ENCODE measurements around the gene MARCO. TPM values are rescaled to one million over a fixed set of nuclear protein-coding genes. Genes with fewer than 3 reads are reported as not detected.

The MARCO gene
- polyA plus RNA-seq, 1 of the 3 experiments (the other 2 are of a cell fraction): not detected

DNA sequence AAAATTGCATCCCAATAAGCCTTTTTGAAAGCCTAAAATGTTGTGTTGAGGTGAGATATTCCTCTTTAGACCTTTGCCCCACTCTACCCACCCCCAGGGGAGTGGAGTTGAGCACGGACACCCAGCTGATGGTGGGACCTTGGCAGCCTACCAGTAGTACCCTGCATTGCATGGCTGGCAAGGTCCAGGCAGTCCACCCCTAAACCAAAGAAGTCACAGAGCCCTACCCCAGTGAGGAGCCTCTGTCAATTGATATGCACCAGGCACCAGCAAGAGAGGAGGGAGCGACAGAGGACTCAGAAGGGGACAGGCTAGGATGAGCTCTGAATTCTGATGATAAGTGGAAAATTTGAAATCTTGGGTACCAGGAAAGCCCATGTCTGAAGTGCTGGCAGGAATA is 38.6 kb downstream of the MARCO start:
- Histone ChIP-seq H3K27me3 (ENCODE audit: insufficient read depth) (no peaks in the 10 kb centered on the region), H3K9me3 (no peaks in the 10 kb centered on the region), H3K9me2 (no peaks in the 10 kb centered on the region), H4K20me1 (ENCODE audit: insufficient read depth) (no peaks in the 10 kb centered on the region), H3K4me3 (ENCODE audit: low read depth in 2 of 2, low read length in 1 of 2) (no peak overlapping the region), H3K4me2 (no peak overlapping the region), H3K79me2 (ENCODE audit: insufficient read depth) (no peaks in the 10 kb centered on the region), H2AFZ (ENCODE audit: low read depth) (no peak overlapping the region), H3K9ac (no peak overlapping the region), H3K27ac (ENCODE audit: low read depth in 2 of 2, low read length in 1 of 2) (no peak overlapping the region), H3K4me1 (ENCODE audit: control insufficient read depth in 1 of 2, insufficient read depth in 2 of 2, low read depth in 1 of 2, low read length in 1 of 2) (no peaks in the 10 kb centered on the region), H3F3A (replicated peaks; ENCODE audit: insufficient read depth) (no peaks in the 10 kb centered on the region), H3K36me3 (replicated peaks in 1 of 2; ENCODE audit: control insufficient read depth in 1 of 2, insufficient read depth in 2 of 2, low read length in 1 of 2) (no peaks in the 10 kb centered on the region)
- WGBS (ENCODE audit: low lambda C conversion rate): 0% methylated on average over 2 of the region's 2 CpGs
- ChIA-PET POLR2A (no interaction called here), CTCF (interaction anchor here (1.4 kb wide), 1 partner anchor 9 kb away, joined by 3 read pairs; no protein-coding TSS in a partner anchor)
- no peak for TF ChIP-seq RXRA (IDR thresholded peaks at IDR 0.05; ENCODE audit: borderline replicate concordance, low read depth)
- TF ChIP-seq RCOR1 (IDR thresholded peaks at IDR 0.05; ENCODE audit: low read length): no peak
- TF ChIP-seq TAF1 (IDR thresholded peaks at IDR 0.05; ENCODE audit: borderline replicate concordance, low read depth, low read length): no peak
- TF ChIP-seq FOSL2 (IDR thresholded peaks at IDR 0.05; ENCODE audit: borderline replicate concordance, low read depth): no peak
- TF ChIP-seq GATA2 (CRISPR knock-in tag; IDR thresholded peaks at IDR 0.05): no peak
- TF ChIP-seq USF1 (IDR thresholded peaks at IDR 0.05; ENCODE audit: borderline replicate concordance, low read depth): no peak
- no peak for TF ChIP-seq TEAD4 (IDR thresholded peaks at IDR 0.05; ENCODE audit: borderline replicate concordance, insufficient read depth)
- TF ChIP-seq MEF2A (IDR thresholded peaks at IDR 0.05; ENCODE audit: borderline replicate concordance, low read depth): no peak
- TF ChIP-seq RFX5 (IDR thresholded peaks at IDR 0.05; ENCODE audit: low read length): no peak
- TF ChIP-seq NFIC (IDR thresholded peaks at IDR 0.05; ENCODE audit: borderline replicate concordance): no peak
- no peak for TF ChIP-seq EP300 (IDR thresholded peaks at IDR 0.05; ENCODE audit: borderline replicate concordance in 1 of 2, low read depth in 1 of 2, low read length in 1 of 2)
- no peak for TF ChIP-seq MAX (IDR thresholded peaks at IDR 0.05; ENCODE audit: low read depth)
- no peak for TF ChIP-seq YY1 (IDR thresholded peaks at IDR 0.05; ENCODE audit: low read depth)
- TF ChIP-seq MXI1 (IDR thresholded peaks at IDR 0.05; ENCODE audit: low read depth, low read length): no peak
- TF ChIP-seq FOXJ3 (CRISPR knock-in tag; IDR thresholded peaks at IDR 0.05): no peak
- TF ChIP-seq, protein P1, sequence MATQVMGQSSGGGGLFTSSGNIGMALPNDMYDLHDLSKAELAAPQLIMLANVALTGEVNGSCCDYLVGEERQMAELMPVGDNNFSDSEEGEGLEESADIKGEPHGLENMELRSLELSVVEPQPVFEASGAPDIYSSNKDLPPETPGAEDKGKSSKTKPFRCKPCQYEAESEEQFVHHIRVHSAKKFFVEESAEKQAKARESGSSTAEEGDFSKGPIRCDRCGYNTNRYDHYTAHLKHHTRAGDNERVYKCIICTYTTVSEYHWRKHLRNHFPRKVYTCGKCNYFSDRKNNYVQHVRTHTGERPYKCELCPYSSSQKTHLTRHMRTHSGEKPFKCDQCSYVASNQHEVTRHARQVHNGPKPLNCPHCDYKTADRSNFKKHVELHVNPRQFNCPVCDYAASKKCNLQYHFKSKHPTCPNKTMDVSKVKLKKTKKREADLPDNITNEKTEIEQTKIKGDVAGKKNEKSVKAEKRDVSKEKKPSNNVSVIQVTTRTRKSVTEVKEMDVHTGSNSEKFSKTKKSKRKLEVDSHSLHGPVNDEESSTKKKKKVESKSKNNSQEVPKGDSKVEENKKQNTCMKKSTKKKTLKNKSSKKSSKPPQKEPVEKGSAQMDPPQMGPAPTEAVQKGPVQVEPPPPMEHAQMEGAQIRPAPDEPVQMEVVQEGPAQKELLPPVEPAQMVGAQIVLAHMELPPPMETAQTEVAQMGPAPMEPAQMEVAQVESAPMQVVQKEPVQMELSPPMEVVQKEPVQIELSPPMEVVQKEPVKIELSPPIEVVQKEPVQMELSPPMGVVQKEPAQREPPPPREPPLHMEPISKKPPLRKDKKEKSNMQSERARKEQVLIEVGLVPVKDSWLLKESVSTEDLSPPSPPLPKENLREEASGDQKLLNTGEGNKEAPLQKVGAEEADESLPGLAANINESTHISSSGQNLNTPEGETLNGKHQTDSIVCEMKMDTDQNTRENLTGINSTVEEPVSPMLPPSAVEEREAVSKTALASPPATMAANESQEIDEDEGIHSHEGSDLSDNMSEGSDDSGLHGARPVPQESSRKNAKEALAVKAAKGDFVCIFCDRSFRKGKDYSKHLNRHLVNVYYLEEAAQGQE (IDR thresholded peaks at IDR 0.05; ENCODE audit: low read depth, low read length): no peak
- TF ChIP-seq FOXM1 (IDR thresholded peaks at IDR 0.05; ENCODE audit: low read depth): no peak
- DNase-seq: no peak

Data from SK-N-SH (cell line).